Panc1 (cell line): Measurements from ENCODE around the gene OPN3.

Experiments used
- POLR2AphosphoS5 ChIP-seq: IDR thresholded peaks from 2 replicates; pipeline ENCODE4 v1.6.1; 2012; ENCODE audit warnings: mild to moderate bottlenecking, low read depth, low read length, moderate library complexity
- TF ChIP-seq, protein P1 (sequence below): fragments of 450-650 bp; IDR thresholded peaks from 2 replicates; pipeline ENCODE4 v1.5.1; 2017; ENCODE audit warnings: mild to moderate bottlenecking
- TF ChIP-seq, protein P2 (sequence below), 2 experiments: IDR thresholded peaks; 2 replicates each; pipeline ENCODE4 v1.6.1; 2011 to 2012; ENCODE audit warnings: low read depth in 2 of 2, control low read depth in 1 of 2, low read length in 1 of 2, mild to moderate bottlenecking in 1 of 2, moderate library complexity in 1 of 2; ENCODE audit not compliant: insufficient read depth in 1 of 2

- no peak for TF ChIP-seq POLR2AphosphoS5
- TF ChIP-seq, protein P1, sequence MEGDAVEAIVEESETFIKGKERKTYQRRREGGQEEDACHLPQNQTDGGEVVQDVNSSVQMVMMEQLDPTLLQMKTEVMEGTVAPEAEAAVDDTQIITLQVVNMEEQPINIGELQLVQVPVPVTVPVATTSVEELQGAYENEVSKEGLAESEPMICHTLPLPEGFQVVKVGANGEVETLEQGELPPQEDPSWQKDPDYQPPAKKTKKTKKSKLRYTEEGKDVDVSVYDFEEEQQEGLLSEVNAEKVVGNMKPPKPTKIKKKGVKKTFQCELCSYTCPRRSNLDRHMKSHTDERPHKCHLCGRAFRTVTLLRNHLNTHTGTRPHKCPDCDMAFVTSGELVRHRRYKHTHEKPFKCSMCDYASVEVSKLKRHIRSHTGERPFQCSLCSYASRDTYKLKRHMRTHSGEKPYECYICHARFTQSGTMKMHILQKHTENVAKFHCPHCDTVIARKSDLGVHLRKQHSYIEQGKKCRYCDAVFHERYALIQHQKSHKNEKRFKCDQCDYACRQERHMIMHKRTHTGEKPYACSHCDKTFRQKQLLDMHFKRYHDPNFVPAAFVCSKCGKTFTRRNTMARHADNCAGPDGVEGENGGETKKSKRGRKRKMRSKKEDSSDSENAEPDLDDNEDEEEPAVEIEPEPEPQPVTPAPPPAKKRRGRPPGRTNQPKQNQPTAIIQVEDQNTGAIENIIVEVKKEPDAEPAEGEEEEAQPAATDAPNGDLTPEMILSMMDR: no peak
- TF ChIP-seq, protein P2, sequence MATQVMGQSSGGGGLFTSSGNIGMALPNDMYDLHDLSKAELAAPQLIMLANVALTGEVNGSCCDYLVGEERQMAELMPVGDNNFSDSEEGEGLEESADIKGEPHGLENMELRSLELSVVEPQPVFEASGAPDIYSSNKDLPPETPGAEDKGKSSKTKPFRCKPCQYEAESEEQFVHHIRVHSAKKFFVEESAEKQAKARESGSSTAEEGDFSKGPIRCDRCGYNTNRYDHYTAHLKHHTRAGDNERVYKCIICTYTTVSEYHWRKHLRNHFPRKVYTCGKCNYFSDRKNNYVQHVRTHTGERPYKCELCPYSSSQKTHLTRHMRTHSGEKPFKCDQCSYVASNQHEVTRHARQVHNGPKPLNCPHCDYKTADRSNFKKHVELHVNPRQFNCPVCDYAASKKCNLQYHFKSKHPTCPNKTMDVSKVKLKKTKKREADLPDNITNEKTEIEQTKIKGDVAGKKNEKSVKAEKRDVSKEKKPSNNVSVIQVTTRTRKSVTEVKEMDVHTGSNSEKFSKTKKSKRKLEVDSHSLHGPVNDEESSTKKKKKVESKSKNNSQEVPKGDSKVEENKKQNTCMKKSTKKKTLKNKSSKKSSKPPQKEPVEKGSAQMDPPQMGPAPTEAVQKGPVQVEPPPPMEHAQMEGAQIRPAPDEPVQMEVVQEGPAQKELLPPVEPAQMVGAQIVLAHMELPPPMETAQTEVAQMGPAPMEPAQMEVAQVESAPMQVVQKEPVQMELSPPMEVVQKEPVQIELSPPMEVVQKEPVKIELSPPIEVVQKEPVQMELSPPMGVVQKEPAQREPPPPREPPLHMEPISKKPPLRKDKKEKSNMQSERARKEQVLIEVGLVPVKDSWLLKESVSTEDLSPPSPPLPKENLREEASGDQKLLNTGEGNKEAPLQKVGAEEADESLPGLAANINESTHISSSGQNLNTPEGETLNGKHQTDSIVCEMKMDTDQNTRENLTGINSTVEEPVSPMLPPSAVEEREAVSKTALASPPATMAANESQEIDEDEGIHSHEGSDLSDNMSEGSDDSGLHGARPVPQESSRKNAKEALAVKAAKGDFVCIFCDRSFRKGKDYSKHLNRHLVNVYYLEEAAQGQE (IDR thresholded peaks at IDR 0.05; ENCODE audit: insufficient read depth in 1 of 2, low read depth in 2 of 2, low read length in 1 of 2): no peak
Observed at GRCh38 chr1:241682921-241683320, 42.8 kb upstream of the OPN3 start.
